ENCODE measurements around the gene LPCAT3. TPM values are rescaled to one million over a fixed set of nuclear protein-coding genes. Genes with fewer than 3 reads are reported as not detected.

The LPCAT3 gene
- total and polyA plus RNA-seq, 2 of the 13 experiments (the other 11 are each of a cell fraction or from before 2014, with no cell fraction given) = 44.5 to 64.3 TPM

- FAIRE-seq = no peak
- no peak for TF ChIP-seq MIXL1 (CRISPR knock-in tag; IDR thresholded peaks at IDR 0.05)
- TF ChIP-seq SRF (IDR thresholded peaks at IDR 0.05; ENCODE audit: low read depth, low read length) = no peak
- TF ChIP-seq ZNF720 (CRISPR knock-in tag; IDR thresholded peaks at IDR 0.05) = no peak
- no peak for TF ChIP-seq MYPOP (CRISPR knock-in tag; IDR thresholded peaks at IDR 0.05)
- no peak for TF ChIP-seq SIX4 (CRISPR knock-in tag; IDR thresholded peaks at IDR 0.05)
- TF ChIP-seq SIN3A (IDR thresholded peaks at IDR 0.05; ENCODE audit: borderline replicate concordance, low read depth, low read length) = no peak
- Histone ChIP-seq H4K20me1 (ENCODE audit: insufficient read depth, low read length) (no peaks in the 10 kb centered on the region), H3K4me1 (ENCODE audit: insufficient read depth, low read length) (peaks cover 33% of the 10 kb centered on the region), H3K4me3 (replicated peaks in 1 of 3; ENCODE audit: insufficient read depth in 1 of 3, low read depth in 2 of 3, low read length in 3 of 3) (no peak overlapping the region), H3K9ac (ENCODE audit: insufficient read depth, low read depth, low read length) (no peak overlapping the region), H3K27me3 (ENCODE audit: control insufficient read depth in 1 of 2, insufficient read depth in 2 of 2, low read length in 2 of 2) (no peaks in the 10 kb centered on the region), H3K27ac (ENCODE audit: extremely low read length, insufficient read depth, low read length) (no peak overlapping the region), H3K36me3 (replicated peaks in 1 of 2; ENCODE audit: control insufficient read depth in 1 of 2, insufficient read depth in 2 of 2, low read length in 2 of 2) (peaks cover 3 to 27% of the 10 kb centered on the region in 2 experiments), H3K4me2 (ENCODE audit: low read depth, low read length) (no peak overlapping the region), H2AFZ (ENCODE audit: low read length) (no peak overlapping the region), H3K79me2 (ENCODE audit: insufficient read depth, low read length) (no peaks in the 10 kb centered on the region), H3K9me3 (ENCODE audit: low read length) (no peaks in the 10 kb centered on the region)
- no peak for ATAC-seq
- in situ Hi-C loops (cut with HindIII; ENCODE audit: extremely low pct_ligation_motif_present, low pct_unique_long_range_greater_than_20kb) (no loop called here), intact Hi-C loops (cut with micrococcal nuclease; ENCODE audit: unreplicated experiment) (loop anchor here (2.0 kb wide), 1 partner anchor 14 kb away; no protein-coding TSS in a partner anchor)
- BruUV-seq (replicated peaks) = no TSS peak
- WGBS (ENCODE audit: low lambda C conversion rate) = 92% methylated on average over 2 of the region's 2 CpGs
- no peak for DNase-seq (ENCODE audit: low spot score)
- ChIA-PET CTCF (ENCODE audit: low intra/inter-chr PET ratio, low total read pairs) (interaction anchor here (2.5 kb wide), 1 partner anchor 70 kb away, joined by 14 read pairs; no protein-coding TSS in a partner anchor), POLR2A (interaction anchor here (1.0 to 4.6 kb wide), 5 partner anchors 8 to 87 kb away, joined by 3 to 30 read pairs (median 10); partner anchors contain the start of genes SPSB2 and USP5)
Observed at GRCh38 chr12:6939191-6939540, 79.1 kb downstream of the LPCAT3 start.

Data from HepG2 (cell line).